Mesenchymal stem cell (in vitro differentiated cells and primary cell): ENCODE measurements around the gene ADAMTS20.

Source experiments
- DNase-seq: peaks from one replicate; pipeline ENCODE4 v3.0.0-alpha.2; 2013
- H2AFZ ChIP-seq: one replicate; pipeline ENCODE4 v1.6.1; 2013; ENCODE audit warnings: low read depth, mild to moderate bottlenecking, control low read depth, inconsistent platforms, low read length, moderate library complexity
- H2AK5ac ChIP-seq: 2 replicates; pipeline ENCODE4 v1.6.1; 2013; ENCODE audit warnings: low read length, moderate library complexity, mild to moderate bottlenecking, inconsistent platforms; ENCODE audit not compliant: severe bottlenecking
- H2BK120ac ChIP-seq: one replicate; pipeline ENCODE4 v1.6.1; 2013; ENCODE audit warnings: low read depth, mild to moderate bottlenecking, inconsistent platforms, low read length, moderate library complexity
- H2BK12ac ChIP-seq, 2 experiments: one replicate each; pipeline ENCODE4 v1.6.1; 2013; ENCODE audit warnings: inconsistent platforms in 2 of 2, low read length in 2 of 2, mild to moderate bottlenecking in 2 of 2, moderate library complexity in 2 of 2, control low read depth in 1 of 2
- H2BK15ac ChIP-seq: one replicate; pipeline ENCODE4 v1.6.1; 2013; ENCODE audit warnings: mild to moderate bottlenecking, low read depth, inconsistent platforms; ENCODE audit not compliant: poor library complexity, severe bottlenecking
- H2BK5ac ChIP-seq: 2 replicates; pipeline ENCODE4 v1.6.1; 2013; ENCODE audit warnings: low read depth, mild to moderate bottlenecking, low read length, control low read depth, inconsistent platforms; ENCODE audit not compliant: poor library complexity, severe bottlenecking
- H3K14ac ChIP-seq, 2 experiments: one replicate each; pipeline ENCODE4 v1.6.1; 2013; ENCODE audit warnings: inconsistent platforms in 2 of 2, low read length in 2 of 2, control low read depth in 1 of 2, mild to moderate bottlenecking in 1 of 2, moderate library complexity in 1 of 2
- H3K18ac ChIP-seq, 2 experiments: one replicate each; pipeline ENCODE4 v1.6.1; 2013; ENCODE audit warnings: inconsistent platforms in 2 of 2, low read length in 2 of 2, control low read depth in 1 of 2, low read depth in 1 of 2, mild to moderate bottlenecking in 1 of 2
- H3K23ac ChIP-seq, 2 experiments: one replicate each; pipeline ENCODE4 v1.6.1; 2013; ENCODE audit warnings: inconsistent platforms in 2 of 2, low read length in 2 of 2, mild to moderate bottlenecking in 2 of 2, moderate library complexity in 2 of 2, control low read depth in 1 of 2
- H3K27ac ChIP-seq: 2 replicates; pipeline ENCODE4 v1.5.1; 2013; ENCODE audit warnings: mild to moderate bottlenecking, moderate library complexity, low read length, control low read depth, inconsistent platforms; ENCODE audit not compliant: poor library complexity, severe bottlenecking
- H3K27me3 ChIP-seq, 2 experiments: 2 replicates each; pipeline versions ENCODE4 v1.6.1 to v1.7.0; 2013; ENCODE audit warnings: low read length in 2 of 2, mild to moderate bottlenecking in 2 of 2, moderate library complexity in 2 of 2, control low read depth in 1 of 2, inconsistent platforms in 1 of 2; ENCODE audit not compliant: control insufficient read depth in 1 of 2, insufficient read depth in 1 of 2
- H3K36me3 ChIP-seq, 2 experiments: 2 replicates each; pipeline versions ENCODE4 v1.6.1 to v1.7.0; 2013; ENCODE audit warnings: low read length in 2 of 2, control low read depth in 1 of 2, inconsistent platforms in 1 of 2, low read depth in 1 of 2, mild to moderate bottlenecking in 1 of 2; ENCODE audit not compliant: insufficient read depth in 2 of 2, control insufficient read depth in 1 of 2
- H3K4ac ChIP-seq, 2 experiments: one replicate each; pipeline ENCODE4 v1.6.1; 2013; ENCODE audit warnings: inconsistent platforms in 2 of 2, low read length in 2 of 2, mild to moderate bottlenecking in 2 of 2, moderate library complexity in 2 of 2, control low read depth in 1 of 2, low read depth in 1 of 2
- H3K4me1 ChIP-seq: 2 replicates; pipeline ENCODE4 v1.6.1; 2013; ENCODE audit warnings: low read depth, low read length, control low read depth; ENCODE audit not compliant: control insufficient read depth, insufficient read depth
- H3K4me2 ChIP-seq: 2 replicates; pipeline ENCODE4 v1.6.1; 2013; ENCODE audit warnings: low read length, mild to moderate bottlenecking, inconsistent platforms; ENCODE audit not compliant: poor library complexity, severe bottlenecking
- H3K4me3 ChIP-seq, 2 experiments: 2 replicates each; pipeline versions ENCODE4 v1.5.1 to v1.7.0; 2013; ENCODE audit warnings: low read length in 2 of 2, mild to moderate bottlenecking in 2 of 2, control low read depth in 1 of 2, low read depth in 1 of 2; ENCODE audit not compliant: insufficient read depth in 1 of 2
- H3K79me1 ChIP-seq: replicated peaks from 2 replicates; pipeline ENCODE4 v1.6.1; 2013; ENCODE audit warnings: mild to moderate bottlenecking, control low read depth, low read length, inconsistent platforms; ENCODE audit not compliant: poor library complexity, severe bottlenecking
- H3K9ac ChIP-seq: 2 replicates; pipeline ENCODE4 v1.7.0; 2013; ENCODE audit warnings: mild to moderate bottlenecking, low read length, moderate library complexity
- H3K9me3 ChIP-seq: 2 replicates; pipeline ENCODE4 v1.7.0; 2013; ENCODE audit warnings: mild to moderate bottlenecking, low read length; ENCODE audit not compliant: control insufficient read depth
- H4K8ac ChIP-seq: one replicate; pipeline ENCODE4 v1.6.1; 2013; ENCODE audit warnings: inconsistent platforms, mild to moderate bottlenecking, low read length, moderate library complexity
- H4K91ac ChIP-seq: one replicate; pipeline ENCODE4 v1.6.1; 2013; ENCODE audit warnings: mild to moderate bottlenecking, low read length, inconsistent platforms
- WGBS: methylation state at CpG from one replicate; pipeline ENCODE4 v1.1.7; 2013; ENCODE audit warnings: mixed read lengths; 5-methylcytosine and 5-hydroxymethylcytosine counted together

The ADAMTS20 gene

DNA sequence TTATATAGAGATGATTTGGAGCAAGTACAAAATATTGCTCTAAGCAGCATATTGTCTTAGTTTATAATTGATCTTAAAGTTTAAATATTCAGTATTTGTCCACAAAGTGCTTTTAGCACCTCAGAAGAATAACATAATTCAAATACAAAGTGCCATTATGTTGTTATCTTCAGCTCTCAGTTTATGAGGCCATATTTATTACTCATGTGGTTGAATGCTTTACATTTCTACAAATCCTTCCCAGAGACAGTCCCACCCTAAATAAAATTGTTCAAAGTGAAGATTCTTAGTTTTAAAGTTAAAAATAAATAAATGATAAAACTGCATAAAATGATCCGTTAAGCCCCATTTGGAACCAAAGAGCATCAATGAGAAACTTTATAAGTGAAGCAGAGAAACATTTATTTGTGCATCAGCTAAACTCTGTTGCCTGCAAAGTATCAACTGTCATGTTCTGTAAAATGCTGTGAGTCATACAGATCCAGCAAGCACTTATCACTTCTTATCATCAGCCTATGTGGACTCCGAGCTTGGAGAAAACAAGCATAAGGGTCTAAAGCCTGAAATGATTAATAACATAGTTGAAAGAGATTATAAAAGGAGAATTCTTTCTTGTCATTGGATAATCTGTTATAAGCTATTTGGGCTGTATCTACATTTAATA is 218.9 kb downstream of the ADAMTS20 start:
- Histone ChIP-seq H3K18ac (no peak overlapping the region), H3K27ac (no peak overlapping the region), H2AFZ (no peak overlapping the region), H2AK5ac (no peak overlapping the region), H4K8ac (no peak overlapping the region), H3K79me1 (no peaks in the 10 kb centered on the region), H3K4me2 (no peak overlapping the region), H2BK12ac (no peak overlapping the region), H2BK15ac (no peak overlapping the region), H3K23ac (no peak overlapping the region), H2BK120ac (no peak overlapping the region), H3K36me3 (no peaks in the 10 kb centered on the region), H4K91ac (no peak overlapping the region), H3K14ac (no peak overlapping the region), H3K9ac (no peak overlapping the region), H3K4me3 (no peak overlapping the region), H2BK5ac (no peak overlapping the region), H3K4ac (no peak overlapping the region), H3K4me1 (peaks cover 2% of the 10 kb centered on the region), H3K27me3 (no peaks in the 10 kb centered on the region), H3K9me3 (peaks cover 15% of the 10 kb centered on the region)
- DNase-seq = peak; percentile 83
- no CpG with 5 or more reads among the region's 2 CpGs for WGBS

DNA sequence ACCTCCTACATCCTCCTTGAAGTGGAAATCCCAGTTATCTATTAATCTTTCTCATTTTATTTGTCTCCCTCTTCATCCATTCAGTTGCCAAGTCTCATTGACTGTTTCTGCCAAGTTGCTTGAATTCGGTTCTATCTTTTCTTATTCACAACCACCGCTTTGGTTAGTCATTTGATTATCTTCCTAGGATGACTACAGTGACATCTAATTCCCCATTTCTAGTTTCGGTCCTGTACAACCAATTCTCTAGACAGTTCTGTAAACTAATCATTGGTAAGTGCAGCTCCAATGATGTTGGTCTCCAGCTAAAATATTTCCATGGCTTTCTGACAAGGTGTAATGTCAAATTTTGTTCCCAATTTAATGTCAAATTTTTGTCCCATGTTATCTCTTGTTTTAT is 220.1 kb downstream of the ADAMTS20 start:
- no peaks in the 10 kb centered on the region for H3K4me1 ChIP-seq
- no peak overlapping the region for H3K18ac ChIP-seq
- H2BK15ac ChIP-seq = no peak overlapping the region
- WGBS = over 99% methylated on average over 3 of the region's 3 CpGs
- H3K27ac ChIP-seq = no peak overlapping the region
- H4K91ac ChIP-seq = no peak overlapping the region
- H3K4me2 ChIP-seq = no peak overlapping the region
- H3K4me3 ChIP-seq = peak overlapping the region in 1 of 2 experiments; percentile 1
- H3K79me1 ChIP-seq = no peaks in the 10 kb centered on the region
- no peak for DNase-seq
- H3K4ac ChIP-seq = no peak overlapping the region
- no peak overlapping the region for H2BK12ac ChIP-seq
- no peak overlapping the region for H3K23ac ChIP-seq
- H3K9me3 ChIP-seq = peaks cover 15% of the 10 kb centered on the region
- no peak overlapping the region for H2BK120ac ChIP-seq
- no peak overlapping the region for H4K8ac ChIP-seq
- H3K36me3 ChIP-seq = no peaks in the 10 kb centered on the region
- no peaks in the 10 kb centered on the region for H3K27me3 ChIP-seq
- no peak overlapping the region for H2AFZ ChIP-seq
- no peak overlapping the region for H3K14ac ChIP-seq
- H2BK5ac ChIP-seq = no peak overlapping the region
- no peak overlapping the region for H3K9ac ChIP-seq
- no peak overlapping the region for H2AK5ac ChIP-seq

DNA sequence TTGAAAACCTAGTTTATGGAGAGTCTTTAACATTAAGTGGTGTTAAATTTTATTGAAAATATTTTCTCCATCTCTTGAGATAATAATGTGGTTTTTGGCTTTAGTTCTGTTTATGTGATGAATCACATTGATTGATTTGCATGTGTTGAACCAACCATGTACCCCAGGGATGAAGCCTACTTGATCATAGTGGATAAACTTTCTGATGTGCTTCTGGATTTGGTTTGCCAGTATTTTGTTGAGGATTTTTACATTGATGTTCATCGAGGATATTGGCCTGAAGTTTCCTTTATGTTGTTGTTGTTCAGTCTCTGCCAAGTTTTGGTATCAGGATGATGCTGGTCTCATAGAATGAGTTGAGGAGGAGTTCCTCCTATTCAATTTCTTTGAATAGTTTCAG is 222.6 kb downstream of the ADAMTS20 start:
- no peak overlapping the region for H2AK5ac ChIP-seq
- no peak overlapping the region for H3K27ac ChIP-seq
- no peak overlapping the region for H3K9ac ChIP-seq
- H3K9me3 ChIP-seq = peaks cover 15% of the 10 kb centered on the region
- H4K91ac ChIP-seq = no peak overlapping the region
- H2AFZ ChIP-seq = no peak overlapping the region
- H2BK15ac ChIP-seq = no peak overlapping the region
- no peak overlapping the region for H3K14ac ChIP-seq
- no peaks in the 10 kb centered on the region for H3K79me1 ChIP-seq
- no peaks in the 10 kb centered on the region for H3K4me1 ChIP-seq
- H3K27me3 ChIP-seq = no peaks in the 10 kb centered on the region
- no peak overlapping the region for H3K4me3 ChIP-seq
- H4K8ac ChIP-seq = no peak overlapping the region
- H2BK120ac ChIP-seq = no peak overlapping the region
- H3K4ac ChIP-seq = no peak overlapping the region
- no peak overlapping the region for H3K4me2 ChIP-seq
- H3K23ac ChIP-seq = no peak overlapping the region
- no peak overlapping the region for H3K18ac ChIP-seq
- H2BK12ac ChIP-seq = no peak overlapping the region
- no peak overlapping the region for H2BK5ac ChIP-seq
- no peak for DNase-seq
- WGBS = 93% methylated on average over 1 of the region's 1 CpG
- H3K36me3 ChIP-seq = no peaks in the 10 kb centered on the region

DNA sequence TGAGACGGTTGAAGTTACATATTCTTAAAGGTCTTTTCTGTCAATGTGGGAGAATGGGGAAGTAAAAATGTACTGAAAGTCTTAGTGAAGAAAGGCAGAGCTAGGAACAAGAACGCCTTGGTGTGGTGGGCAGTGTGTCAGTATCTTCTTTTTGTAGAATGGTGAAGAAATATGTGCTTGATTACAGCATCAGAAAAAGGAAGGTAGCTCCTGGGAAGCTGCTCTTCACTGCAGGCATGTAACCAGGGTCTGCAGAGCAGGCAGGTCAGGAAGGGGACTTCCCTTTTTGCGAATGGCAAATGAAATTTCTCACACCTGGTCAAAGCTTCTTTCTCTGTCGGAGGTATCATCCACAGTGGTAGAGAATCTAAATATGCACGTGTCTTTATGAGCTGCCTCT is 226.2 kb downstream of the ADAMTS20 start:
- H3K4me2 ChIP-seq = no peak overlapping the region
- no peak overlapping the region for H3K23ac ChIP-seq
- H4K8ac ChIP-seq = no peak overlapping the region
- DNase-seq = no peak
- H3K27me3 ChIP-seq = no peaks in the 10 kb centered on the region
- H3K4ac ChIP-seq = no peak overlapping the region
- H3K79me1 ChIP-seq = no peaks in the 10 kb centered on the region
- H2AFZ ChIP-seq = no peak overlapping the region
- no peak overlapping the region for H2BK15ac ChIP-seq
- H3K18ac ChIP-seq = no peak overlapping the region
- H2BK12ac ChIP-seq = no peak overlapping the region
- H3K36me3 ChIP-seq = no peaks in the 10 kb centered on the region
- no peaks in the 10 kb centered on the region for H3K4me1 ChIP-seq
- WGBS = 89% methylated on average over 5 of the region's 5 CpGs
- H3K4me3 ChIP-seq = no peak overlapping the region
- H2BK5ac ChIP-seq = no peak overlapping the region
- H3K27ac ChIP-seq = no peak overlapping the region
- H3K9me3 ChIP-seq = peaks cover 8% of the 10 kb centered on the region
- no peak overlapping the region for H2BK120ac ChIP-seq
- H2AK5ac ChIP-seq = no peak overlapping the region
- H4K91ac ChIP-seq = no peak overlapping the region
- H3K9ac ChIP-seq = no peak overlapping the region
- H3K14ac ChIP-seq = no peak overlapping the region
